SK-N-SH (cell line): Measurements from ENCODE around the gene SDK1. TPM values are rescaled to one million over a fixed set of nuclear protein-coding genes. Genes with fewer than 3 reads are reported as not detected.

Source experiments
- CTCF ChIA-PET: fragments of 300-600, 350-600 bp; formaldehyde crosslinking; extraction: SDS; loops from one replicate; lab custom pipeline; 2021; lab: Yijun Ruan, JAX
- POLR2A ChIA-PET: fragments of 350-600 bp; sonication (Branson Sonifier 250); formaldehyde crosslinking; extraction: SDS; loops from one replicate; lab custom pipeline; 2020; ENCODE audit warnings: antibody characterized with exemption, inconsistent platforms; lab: Yijun Ruan, JAX
- DNase-seq: peaks from one replicate; pipeline ENCODE4 v3.0.0; 2012
- H2AFZ ChIP-seq: fragments of 200-600 bp; sonication (generic); 2 replicates; pipeline ENCODE4 v1.8.1; 2016; ENCODE audit warnings: antibody characterized with exemption, mild to moderate bottlenecking, low read depth
- H3F3A ChIP-seq: fragments of 200-600 bp; sonication (generic); replicated peaks from 2 replicates; pipeline ENCODE3; 2016; ENCODE audit warnings: antibody characterized with exemption, mild to moderate bottlenecking; ENCODE audit not compliant: insufficient read depth
- H3K27ac ChIP-seq, 2 experiments: fragments of 200-500 bp in 1 of 2; fragments of 200-600 bp in 1 of 2; sonication (Bioruptor generic) in 1 of 2; sonication (generic), shearing (Covaris generic) in 1 of 2; 2 replicates each; pipeline versions ENCODE4 v1.5.1 to v1.6.1; 2014 to 2016; ENCODE audit warnings: low read depth in 2 of 2, inconsistent platforms in 1 of 2, low read length in 1 of 2, mild to moderate bottlenecking in 1 of 2, mixed read lengths in 1 of 2
- H3K27me3 ChIP-seq: fragments of 200-600 bp; sonication (generic), shearing (Covaris generic); 2 replicates; pipeline ENCODE4 v1.6.1; 2016; ENCODE audit warnings: mixed run types; ENCODE audit not compliant: insufficient read depth
- H3K36me3 ChIP-seq, 2 experiments: fragments of 200-500 bp in 1 of 2; fragments of 200-600 bp in 1 of 2; sonication (Bioruptor generic) in 1 of 2; sonication (generic) in 1 of 2; replicated peaks in 1 of 2; 2 replicates each; pipeline versions ENCODE3 to v1.5.1; 2014 to 2016; ENCODE audit warnings: low read length in 1 of 2, mild to moderate bottlenecking in 1 of 2; ENCODE audit not compliant: insufficient read depth in 2 of 2, control insufficient read depth in 1 of 2
- H3K4me1 ChIP-seq, 2 experiments: fragments of 200-500 bp in 1 of 2; fragments of 200-600 bp in 1 of 2; sonication (Bioruptor generic) in 1 of 2; sonication (generic), shearing (Covaris generic) in 1 of 2; 2 replicates each; pipeline versions ENCODE4 v1.5.1 to v1.6.1; 2014 to 2016; ENCODE audit warnings: low read depth in 1 of 2, low read length in 1 of 2, mixed run types in 1 of 2; ENCODE audit not compliant: insufficient read depth in 2 of 2, control insufficient read depth in 1 of 2
- H3K4me2 ChIP-seq: fragments of 200-600 bp; sonication (generic), shearing (Covaris generic); 2 replicates; pipeline ENCODE4 v1.6.1; 2017; ENCODE audit warnings: mixed run types
- H3K4me3 ChIP-seq, 2 experiments: fragments of 200-500 bp in 1 of 2; fragments of 200-600 bp in 1 of 2; sonication (Bioruptor generic) in 1 of 2; sonication (generic), shearing (Covaris generic) in 1 of 2; 2 replicates each; pipeline versions ENCODE4 v1.5.1 to v1.8.1; 2014 to 2016; ENCODE audit warnings: low read depth in 2 of 2, inconsistent platforms in 1 of 2, low read length in 1 of 2, mild to moderate bottlenecking in 1 of 2, mixed read lengths in 1 of 2, moderate library complexity in 1 of 2
- H3K79me2 ChIP-seq: fragments of 200-600 bp; sonication (generic); 2 replicates; pipeline ENCODE4 v1.8.1; 2017; ENCODE audit warnings: mild to moderate bottlenecking; ENCODE audit not compliant: insufficient read depth
- H3K9ac ChIP-seq: fragments of 200-600 bp; sonication (generic); 2 replicates; pipeline ENCODE4 v1.6.1; 2017; ENCODE audit warnings: mixed run types
- H3K9me2 ChIP-seq: fragments of 200-600 bp; sonication (generic); 2 replicates; pipeline ENCODE4 v1.6.1; 2017; ENCODE audit warnings: mixed run types
- H3K9me3 ChIP-seq: fragments of 200-600 bp; sonication (generic); 2 replicates; pipeline ENCODE4 v1.6.1; 2017; ENCODE audit warnings: mixed run types, mild to moderate bottlenecking, moderate library complexity
- H4K20me1 ChIP-seq: fragments of 200-600 bp; sonication (generic); 2 replicates; pipeline ENCODE4 v1.6.1; 2017; ENCODE audit warnings: mild to moderate bottlenecking, mixed run types; ENCODE audit not compliant: insufficient read depth
- CHD2 ChIP-seq: fragments of 150-350 bp; IDR thresholded peaks from 2 replicates; pipeline ENCODE4 v1.6.1; 2018; ENCODE audit warnings: low read length; ENCODE audit not compliant: partially characterized antibody
- CTCF ChIP-seq: fragments of 200-600 bp; sonication (generic); IDR thresholded peaks from 2 replicates; pipeline ENCODE4 v1.6.1; 2017; ENCODE audit warnings: antibody characterized with exemption, mild to moderate bottlenecking, moderate library complexity
- ELF1 ChIP-seq: IDR thresholded peaks from 2 replicates; pipeline ENCODE4 v1.4.0; 2012
- EP300 ChIP-seq, 2 experiments: IDR thresholded peaks; 2 replicates each; pipeline versions ENCODE4 v1.4.0 to v1.6.1; 2012; ENCODE audit warnings: borderline replicate concordance in 1 of 2, low read depth in 1 of 2, low read length in 1 of 2
- EZH2phosphoT487 ChIP-seq: fragments of 200-600 bp; sonication (generic); IDR thresholded peaks from 2 replicates; pipeline ENCODE4 v1.6.1; 2017; ENCODE audit warnings: low read depth, mixed run types, mild to moderate bottlenecking, antibody characterized with exemption, moderate library complexity, borderline replicate concordance
- FOXM1 ChIP-seq: IDR thresholded peaks from 2 replicates; pipeline ENCODE4 v1.4.0; 2012; ENCODE audit warnings: low read depth, mild to moderate bottlenecking
- GABPA ChIP-seq: IDR thresholded peaks from 2 replicates; pipeline ENCODE4 v1.4.0; 2012; ENCODE audit warnings: low read depth, mild to moderate bottlenecking
- GATA2 ChIP-seq: sonication (generic); formaldehyde crosslinking; IDR thresholded peaks from 2 replicates; pipeline ENCODE4 v1.5.0; 2020; ENCODE audit warnings: mild to moderate bottlenecking, missing genetic modification reagents
- MAX ChIP-seq: IDR thresholded peaks from 2 replicates; pipeline ENCODE4 v1.4.0; 2012; ENCODE audit warnings: low read depth
- MXI1 ChIP-seq: IDR thresholded peaks from 2 replicates; pipeline ENCODE4 v1.6.1; 2012; ENCODE audit warnings: mild to moderate bottlenecking, low read depth, low read length, improper control_type of control experiment
- NRF1 ChIP-seq: IDR thresholded peaks from 2 replicates; pipeline ENCODE4 v1.6.1; 2012; ENCODE audit warnings: low read depth, mild to moderate bottlenecking, low read length
- PBX3 ChIP-seq: IDR thresholded peaks from 2 replicates; pipeline ENCODE4; 2012
- POLR2AphosphoS5 ChIP-seq: IDR thresholded peaks from 2 replicates; pipeline ENCODE4 v1.6.1; 2012; ENCODE audit warnings: low read depth, low read length
- RCOR1 ChIP-seq: fragments of 150-350 bp; IDR thresholded peaks from 2 replicates; pipeline ENCODE4 v1.6.1; 2017; ENCODE audit warnings: antibody characterized with exemption, low read length
- RFX5 ChIP-seq: IDR thresholded peaks from 2 replicates; pipeline ENCODE4 v1.6.1; 2012; ENCODE audit warnings: mild to moderate bottlenecking, improper control_type of control experiment, low read length
- RXRA ChIP-seq: IDR thresholded peaks from 2 replicates; pipeline ENCODE4 v1.4.0; 2012; ENCODE audit warnings: low read depth, mild to moderate bottlenecking, borderline replicate concordance
- SMC3 ChIP-seq: IDR thresholded peaks from 2 replicates; pipeline ENCODE4 v1.6.1; 2012; ENCODE audit warnings: low read depth, low read length, improper control_type of control experiment
- TCF12 ChIP-seq: IDR thresholded peaks from 2 replicates; pipeline ENCODE4 v1.4.0; 2012
- TEAD4 ChIP-seq: IDR thresholded peaks from 2 replicates; pipeline ENCODE4 v1.4.0; 2012; ENCODE audit warnings: mild to moderate bottlenecking, borderline replicate concordance; ENCODE audit not compliant: insufficient read depth
- USF2 ChIP-seq: fragments of 150-350 bp; IDR thresholded peaks from 2 replicates; pipeline ENCODE4 v1.6.1; 2017; ENCODE audit warnings: antibody characterized with exemption, low read length, low read depth, borderline replicate concordance
- ZBTB33 ChIP-seq: IDR thresholded peaks from 2 replicates; pipeline ENCODE4 v1.4.0; 2012; ENCODE audit warnings: low read depth, borderline replicate concordance
- WGBS: methylation state at CpG from one replicate; pipeline ENCODE4 v1.1.6; 2017; ENCODE audit warnings: low lambda C conversion rate; 5-methylcytosine and 5-hydroxymethylcytosine counted together
- polyA plus RNA-seq, 3 experiments: library from polyadenylated mRNA; depleted of rRNA; stranded (reverse); fragments of >200 nt; gene quantifications; 2 replicates each; pipeline ENCODE4 v1.2.3, GENCODE V29; 2012

The SDK1 gene
- polyA plus RNA-seq, 1 of the 3 experiments (the other 2 are of a cell fraction): 1.2 TPM

GRCh38 chr7:4133491-4134044 is 832.5 kb downstream of the SDK1 start:
- Histone ChIP-seq H3K9me2 (no peaks in the 10 kb centered on the region), H3K9me3 (no peaks in the 10 kb centered on the region), H2AFZ (no peak overlapping the region), H3K27ac (no peak overlapping the region), H3K4me1 (peaks cover 0 to 31% of the 10 kb centered on the region in 2 experiments; a peak in 1 of 4 replicates), H3F3A (no peaks in the 10 kb centered on the region), H3K36me3 (no peaks in the 10 kb centered on the region), H3K27me3 (no peaks in the 10 kb centered on the region), H4K20me1 (no peaks in the 10 kb centered on the region), H3K4me2 (no peak overlapping the region), H3K4me3 (no peak overlapping the region), H3K79me2 (no peaks in the 10 kb centered on the region), H3K9ac (no peak overlapping the region)
- ChIA-PET POLR2A (interaction anchor here (1.1 kb wide), 1 partner anchor 11 kb away, joined by 5 read pairs; no protein-coding TSS in a partner anchor), CTCF (interaction anchor here (1.4 kb wide), 2 partner anchors 11 to 30 kb away, joined by 3 to 5 read pairs; no protein-coding TSS in a partner anchor)
- 59% methylated on average over 6 of the region's 8 CpGs for WGBS
- TF ChIP-seq TEAD4: no peak
- no peak for TF ChIP-seq POLR2AphosphoS5
- no peak for TF ChIP-seq EP300 (IDR thresholded peaks at IDR 0.05; ENCODE audit: borderline replicate concordance in 1 of 2, low read depth in 1 of 2, low read length in 1 of 2)
- no peak for TF ChIP-seq GABPA
- TF ChIP-seq ELF1: no peak
- TF ChIP-seq SMC3: no peak
- no peak for TF ChIP-seq CHD2
- TF ChIP-seq MXI1: no peak
- no peak for TF ChIP-seq RFX5
- no peak for TF ChIP-seq NRF1
- no peak for DNase-seq

GRCh38 chr7:4134204-4134603 is 833.2 kb downstream of the SDK1 start:
- Histone ChIP-seq H3F3A (no peaks in the 10 kb centered on the region), H3K4me1 (peaks cover 0 to 28% of the 10 kb centered on the region in 2 experiments; a peak in 1 of 4 replicates), H3K4me3 (no peak overlapping the region), H3K9me2 (no peaks in the 10 kb centered on the region), H3K27ac (no peak overlapping the region), H3K36me3 (no peaks in the 10 kb centered on the region), H3K79me2 (no peaks in the 10 kb centered on the region), H2AFZ (no peak overlapping the region), H3K27me3 (no peaks in the 10 kb centered on the region), H4K20me1 (no peaks in the 10 kb centered on the region), H3K9me3 (no peaks in the 10 kb centered on the region), H3K9ac (no peak overlapping the region), H3K4me2 (no peak overlapping the region)
- POLR2A ChIA-PET: interaction anchor here (1.1 kb wide), 1 partner anchor 10 kb away, joined by 5 read pairs; no protein-coding TSS in a partner anchor
- TF ChIP-seq RFX5 (no peak), PBX3 (no peak), CTCF (no peak), USF2 (no peak), EP300 (IDR thresholded peaks at IDR 0.05; ENCODE audit: borderline replicate concordance in 1 of 2, low read depth in 1 of 2, low read length in 1 of 2) (no peak), RXRA (no peak), EZH2phosphoT487 (no peak), MXI1 (no peak), FOXM1 (no peak), MAX (no peak), CHD2 (no peak), ZBTB33 (no peak), TCF12 (no peak), RCOR1 (no peak), GATA2 (no peak)
- CTCF ChIA-PET: interaction anchor here (0.5 to 1.6 kb wide), 3 partner anchors 8 to 107 kb away, joined by 3 to 5 read pairs (median 5); no protein-coding TSS in a partner anchor
- WGBS: 80% methylated on average over 7 of the region's 7 CpGs
- DNase-seq: no peak
